HepG2 (cell line): ENCODE results near the gene COG5. TPM values are rescaled to one million over a fixed set of nuclear protein-coding genes. Genes with fewer than 3 reads are reported as not detected.
A peak's percentile ranks its signal among the peaks of the same experiment; 100 is the strongest.

Experiments used
- AKAP8 ChIP-seq: sonication (generic); formaldehyde crosslinking; IDR thresholded peaks from 2 replicates; pipeline ENCODE4 v1.5.1; 2020; ENCODE audit warnings: mild to moderate bottlenecking, missing genetic modification reagents
- ASH2L ChIP-seq: fragments of 300-600, 200-600 bp; sonication (generic); IDR thresholded peaks from 2 replicates; pipeline ENCODE4 v1.7.0; 2017; ENCODE audit warnings: low read depth, mild to moderate bottlenecking, moderate library complexity, mixed read lengths, low read length; ENCODE audit not compliant: insufficient read length
- HMGXB4 ChIP-seq, 2 experiments: sonication (generic) in 1 of 2; formaldehyde crosslinking in 1 of 2; IDR thresholded peaks; 2 replicates each; pipeline versions ENCODE4 v1.4.0 to v1.6.1; 2018 to 2020; ENCODE audit warnings: missing genetic modification reagents in 2 of 2, borderline replicate concordance in 1 of 2, low read depth in 1 of 2, mild to moderate bottlenecking in 1 of 2, missing biosample characterization in 1 of 2
- HOXA5 ChIP-seq: sonication (generic); formaldehyde crosslinking; IDR thresholded peaks from 2 replicates; pipeline ENCODE4 v1.4.0; 2020; ENCODE audit warnings: missing genetic modification reagents
- KAT2B ChIP-seq: fragments of 150-350 bp; IDR thresholded peaks from 2 replicates; pipeline ENCODE4 v1.6.1; 2014; ENCODE audit warnings: low read depth, low read length, borderline replicate concordance
- KLF12 ChIP-seq: sonication (generic); formaldehyde crosslinking; IDR thresholded peaks from 2 replicates; pipeline ENCODE4 v1.4.0; 2020; ENCODE audit warnings: missing genetic modification reagents, borderline replicate concordance
- LBX2 ChIP-seq: sonication (generic); formaldehyde crosslinking; IDR thresholded peaks from 2 replicates; pipeline ENCODE4 v1.5.0; 2020; ENCODE audit warnings: missing genetic modification reagents, mild to moderate bottlenecking, borderline replicate concordance
- MATR3 ChIP-seq: sonication (generic); formaldehyde crosslinking; IDR thresholded peaks from 2 replicates; pipeline ENCODE4 v1.4.0; 2020; ENCODE audit warnings: missing genetic modification reagents
- MIER3 ChIP-seq: IDR thresholded peaks from 2 replicates; pipeline ENCODE4 v1.6.1; 2016; ENCODE audit warnings: missing compliant biosample characterization, borderline replicate concordance
- PCBP2 ChIP-seq: fragments of 200-400 bp; formaldehyde crosslinking; optimal IDR thresholded peaks from 2 replicates; pipeline ENCODE3; 2018; ENCODE audit warnings: low read length, low read depth; ENCODE audit not compliant: poor library complexity, severe bottlenecking
- WIZ ChIP-seq: sonication (generic); formaldehyde crosslinking; IDR thresholded peaks from 2 replicates; pipeline ENCODE4 v1.5.1; 2020; ENCODE audit warnings: mild to moderate bottlenecking, missing genetic modification reagents
- ZFP91 ChIP-seq: sonication (generic); formaldehyde crosslinking; IDR thresholded peaks from 2 replicates; pipeline ENCODE4 v1.9.0; 2022; ENCODE audit warnings: missing genetic modification reagents, mild to moderate bottlenecking, borderline replicate concordance
- ZMAT5 ChIP-seq: sonication (generic); formaldehyde crosslinking; IDR thresholded peaks from 2 replicates; pipeline ENCODE4 v1.5.0; 2020; ENCODE audit warnings: mild to moderate bottlenecking, low read depth, missing genetic modification reagents, borderline replicate concordance
- ZNF256 ChIP-seq: sonication (generic); formaldehyde crosslinking; conservative IDR thresholded peaks from 2 replicates; pipeline ENCODE4 v1.4.0; 2020; ENCODE audit warnings: missing genetic modification reagents
- ZNF354B ChIP-seq: sonication (generic); formaldehyde crosslinking; IDR thresholded peaks from 2 replicates; pipeline ENCODE4 v1.8.0; 2022; ENCODE audit warnings: mild to moderate bottlenecking, missing genetic modification reagents
- ZNF430 ChIP-seq: sonication (generic); formaldehyde crosslinking; IDR thresholded peaks from 2 replicates; pipeline ENCODE4 v1.9.0; 2021; ENCODE audit warnings: mild to moderate bottlenecking, missing genetic modification reagents
- ZNF713 ChIP-seq: sonication (generic); formaldehyde crosslinking; IDR thresholded peaks from 2 replicates; pipeline ENCODE4 v1.4.0; 2020; ENCODE audit warnings: mild to moderate bottlenecking, missing genetic modification reagents
- ZNF777 ChIP-seq: sonication (generic); formaldehyde crosslinking; IDR thresholded peaks from 2 replicates; pipeline ENCODE4 v1.4.0; 2020; ENCODE audit warnings: missing genetic modification reagents
- ZSCAN12 ChIP-seq: sonication (generic); formaldehyde crosslinking; IDR thresholded peaks from 2 replicates; pipeline ENCODE4 v1.9.0; 2021; ENCODE audit warnings: mild to moderate bottlenecking, missing genetic modification reagents
- polyA plus RNA-seq, 8 experiments: library from polyadenylated mRNA; depleted of rRNA in 3 of 8; stranded (reverse) in 7 of 8; unstranded in 1 of 8; fragments of >200 nt; fragmentation: Illumina TruSeq in 4 of 8; extraction: Trizol in 4 of 8; gene quantifications; 2 replicates each; pipeline versions ENCODE4 v1.2.1 to v1.2.3, GENCODE V29; 2011 to 2016; ENCODE audit warnings: low read depth in 4 of 8, missing spikeins in 1 of 8, mixed read lengths in 1 of 8; ENCODE audit not compliant: insufficient read depth in 1 of 8
- total RNA-seq, 5 experiments: library from RNA; depleted of rRNA; stranded (reverse); fragments of >200 nt; fragmentation: Illumina TruSeq; extraction: Trizol; gene quantifications; 2 replicates each; pipeline ENCODE4 v1.2.3, GENCODE V29; 2016; ENCODE audit warnings: low read depth in 1 of 5
- TF ChIP-seq, protein P1 (sequence below): sonication (generic); formaldehyde crosslinking; IDR thresholded peaks from 2 replicates; pipeline ENCODE4 v1.5.1; 2020; ENCODE audit warnings: mild to moderate bottlenecking, missing genetic modification reagents, moderate library complexity

The COG5 gene
- total and polyA plus RNA-seq, 2 of the 13 experiments (the other 11 are each of a cell fraction or from before 2014, with no cell fraction given): 20.4 to 31.3 TPM

- TF ChIP-seq KLF12 (CRISPR knock-in tag) (0 out of 2 replicates have a peak, but pooled peaks have one; percentile 4), ZNF430 (CRISPR knock-in tag) (no peak), ZNF256 (CRISPR knock-in tag) (0 out of 2 replicates have a peak, but pooled peaks have one; percentile 1), ZMAT5 (CRISPR knock-in tag) (no peak), PCBP2 (no peak), WIZ (CRISPR knock-in tag) (no peak), HMGXB4 (CRISPR knock-in tag; IDR thresholded peaks at IDR 0.05; ENCODE audit: borderline replicate concordance in 1 of 2, low read depth in 1 of 2) (0 out of 4 replicates have a peak, but pooled peaks of 1 of the 2 experiments have one; percentile 3), ZNF713 (CRISPR knock-in tag) (no peak), AKAP8 (CRISPR knock-in tag) (peak; percentile 24; the same call in 1 of the 2 replicates), ZNF777 (CRISPR knock-in tag) (0 out of 2 replicates have a peak, but pooled peaks have one; percentile 4), ASH2L (peak; percentile 42), KAT2B (no peak), ZSCAN12 (peak; percentile 46; the same call in 1 of the 2 replicates), LBX2 (CRISPR knock-in tag) (no peak), ZFP91 (0 out of 2 replicates have a peak, but pooled peaks have one; percentile 4), MATR3 (CRISPR knock-in tag) (no peak), HOXA5 (CRISPR knock-in tag) (no peak), MIER3 (CRISPR knock-in tag) (no peak; the same call in 1 of the 2 replicates), ZNF354B (no peak)
- TF ChIP-seq, protein P1, sequence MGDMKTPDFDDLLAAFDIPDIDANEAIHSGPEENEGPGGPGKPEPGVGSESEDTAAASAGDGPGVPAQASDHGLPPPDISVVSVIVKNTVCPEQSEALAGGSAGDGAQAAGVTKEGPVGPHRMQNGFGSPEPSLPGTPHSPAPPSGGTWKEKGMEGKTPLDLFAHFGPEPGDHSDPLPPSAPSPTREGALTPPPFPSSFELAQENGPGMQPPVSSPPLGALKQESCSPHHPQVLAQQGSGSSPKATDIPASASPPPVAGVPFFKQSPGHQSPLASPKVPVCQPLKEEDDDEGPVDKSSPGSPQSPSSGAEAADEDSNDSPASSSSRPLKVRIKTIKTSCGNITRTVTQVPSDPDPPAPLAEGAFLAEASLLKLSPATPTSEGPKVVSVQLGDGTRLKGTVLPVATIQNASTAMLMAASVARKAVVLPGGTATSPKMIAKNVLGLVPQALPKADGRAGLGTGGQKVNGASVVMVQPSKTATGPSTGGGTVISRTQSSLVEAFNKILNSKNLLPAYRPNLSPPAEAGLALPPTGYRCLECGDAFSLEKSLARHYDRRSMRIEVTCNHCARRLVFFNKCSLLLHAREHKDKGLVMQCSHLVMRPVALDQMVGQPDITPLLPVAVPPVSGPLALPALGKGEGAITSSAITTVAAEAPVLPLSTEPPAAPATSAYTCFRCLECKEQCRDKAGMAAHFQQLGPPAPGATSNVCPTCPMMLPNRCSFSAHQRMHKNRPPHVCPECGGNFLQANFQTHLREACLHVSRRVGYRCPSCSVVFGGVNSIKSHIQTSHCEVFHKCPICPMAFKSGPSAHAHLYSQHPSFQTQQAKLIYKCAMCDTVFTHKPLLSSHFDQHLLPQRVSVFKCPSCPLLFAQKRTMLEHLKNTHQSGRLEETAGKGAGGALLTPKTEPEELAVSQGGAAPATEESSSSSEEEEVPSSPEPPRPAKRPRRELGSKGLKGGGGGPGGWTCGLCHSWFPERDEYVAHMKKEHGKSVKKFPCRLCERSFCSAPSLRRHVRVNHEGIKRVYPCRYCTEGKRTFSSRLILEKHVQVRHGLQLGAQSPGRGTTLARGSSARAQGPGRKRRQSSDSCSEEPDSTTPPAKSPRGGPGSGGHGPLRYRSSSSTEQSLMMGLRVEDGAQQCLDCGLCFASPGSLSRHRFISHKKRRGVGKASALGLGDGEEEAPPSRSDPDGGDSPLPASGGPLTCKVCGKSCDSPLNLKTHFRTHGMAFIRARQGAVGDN (CRISPR knock-in tag): no peak
Measured at GRCh38 chr7:107170051-107170915, 393.4 kb downstream of the COG5 start (continued).
